Nephron progenitor cell (in vitro differentiated cells): ENCODE data around the gene PREP.

Experiments used
- DNase-seq: peaks from one replicate; pipeline ENCODE4 v3.0.0; 2021
- H3K27ac Mint-ChIP-seq: 2 replicates; pipeline ENCODE4 v1.8.0; 2021; ENCODE audit warnings: mild to moderate bottlenecking, moderate library complexity, mixed read lengths
- H3K27me3 Mint-ChIP-seq: 2 replicates; pipeline ENCODE4 v1.8.0; 2021; ENCODE audit warnings: mild to moderate bottlenecking, low read depth, mixed read lengths; ENCODE audit not compliant: poor library complexity
- H3K36me3 Mint-ChIP-seq: 2 replicates; pipeline ENCODE4 v1.8.0; 2021; ENCODE audit warnings: low read depth, mixed read lengths
- H3K4me1 Mint-ChIP-seq: 2 replicates; pipeline ENCODE4 v1.8.0; 2021; ENCODE audit warnings: mixed read lengths
- H3K4me3 Mint-ChIP-seq: 2 replicates; pipeline ENCODE4 v1.8.0; 2021; ENCODE audit warnings: mild to moderate bottlenecking, moderate library complexity, mixed read lengths
- H3K9me3 Mint-ChIP-seq: 2 replicates; pipeline ENCODE4 v1.8.0; 2021; ENCODE audit warnings: mild to moderate bottlenecking, moderate library complexity, mixed read lengths
- TF ChIP-seq, protein P1 (sequence below): fragments of 200-600 bp; sonication (generic); IDR thresholded peaks from 2 replicates; pipeline ENCODE4 v1.5.0; 2021; ENCODE audit warnings: antibody characterized with exemption

PREP gene

GRCh38 chr6:105310371-105310770 lies 92.5 kb downstream of the PREP start:
- TF ChIP-seq, protein P1, sequence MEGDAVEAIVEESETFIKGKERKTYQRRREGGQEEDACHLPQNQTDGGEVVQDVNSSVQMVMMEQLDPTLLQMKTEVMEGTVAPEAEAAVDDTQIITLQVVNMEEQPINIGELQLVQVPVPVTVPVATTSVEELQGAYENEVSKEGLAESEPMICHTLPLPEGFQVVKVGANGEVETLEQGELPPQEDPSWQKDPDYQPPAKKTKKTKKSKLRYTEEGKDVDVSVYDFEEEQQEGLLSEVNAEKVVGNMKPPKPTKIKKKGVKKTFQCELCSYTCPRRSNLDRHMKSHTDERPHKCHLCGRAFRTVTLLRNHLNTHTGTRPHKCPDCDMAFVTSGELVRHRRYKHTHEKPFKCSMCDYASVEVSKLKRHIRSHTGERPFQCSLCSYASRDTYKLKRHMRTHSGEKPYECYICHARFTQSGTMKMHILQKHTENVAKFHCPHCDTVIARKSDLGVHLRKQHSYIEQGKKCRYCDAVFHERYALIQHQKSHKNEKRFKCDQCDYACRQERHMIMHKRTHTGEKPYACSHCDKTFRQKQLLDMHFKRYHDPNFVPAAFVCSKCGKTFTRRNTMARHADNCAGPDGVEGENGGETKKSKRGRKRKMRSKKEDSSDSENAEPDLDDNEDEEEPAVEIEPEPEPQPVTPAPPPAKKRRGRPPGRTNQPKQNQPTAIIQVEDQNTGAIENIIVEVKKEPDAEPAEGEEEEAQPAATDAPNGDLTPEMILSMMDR, result no peak
- H3K4me3 Mint-ChIP-seq, result no peak overlapping the region
- no peak overlapping the region for H3K27ac Mint-ChIP-seq
- H3K36me3 Mint-ChIP-seq, result peaks cover 16% of the 10 kb centered on the region
- no peaks in the 10 kb centered on the region for H3K9me3 Mint-ChIP-seq
- H3K4me1 Mint-ChIP-seq, result no peaks in the 10 kb centered on the region
- no peaks in the 10 kb centered on the region for H3K27me3 Mint-ChIP-seq
- no peak for DNase-seq

GRCh38 chr6:105308840-105309239 lies 94.0 kb downstream of the PREP start:
- H3K27me3 Mint-ChIP-seq, result no peaks in the 10 kb centered on the region
- no peak for DNase-seq
- TF ChIP-seq, protein P1, result no peak
- H3K4me1 Mint-ChIP-seq, result no peaks in the 10 kb centered on the region
- no peak overlapping the region for H3K4me3 Mint-ChIP-seq
- H3K27ac Mint-ChIP-seq, result no peak overlapping the region
- H3K9me3 Mint-ChIP-seq, result no peaks in the 10 kb centered on the region
- H3K36me3 Mint-ChIP-seq, result peaks cover 8% of the 10 kb centered on the region

DNA sequence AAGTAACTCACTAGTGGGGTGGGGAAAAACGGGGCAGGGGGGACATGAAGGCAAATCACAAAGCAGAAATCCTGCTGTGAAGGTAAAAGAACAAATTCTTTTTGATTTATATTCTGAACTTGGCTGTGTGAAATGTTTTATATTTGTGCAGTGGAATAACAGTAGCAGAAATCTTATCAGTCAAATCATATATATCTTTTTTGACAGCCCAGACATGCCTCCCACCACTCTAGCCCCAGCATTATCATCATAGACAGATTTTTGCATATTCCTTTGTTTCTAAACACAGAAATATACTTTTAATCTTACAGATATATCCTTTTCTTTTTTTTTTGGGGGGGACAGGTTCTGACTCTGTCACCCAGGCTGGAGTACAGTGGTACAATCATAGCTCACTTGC lies 97.4 kb downstream of the PREP start:
- H3K36me3 Mint-ChIP-seq, result peaks cover 23% of the 10 kb centered on the region
- peaks cover 22% of the 10 kb centered on the region for H3K4me1 Mint-ChIP-seq
- no peaks in the 10 kb centered on the region for H3K9me3 Mint-ChIP-seq
- H3K27me3 Mint-ChIP-seq, result no peaks in the 10 kb centered on the region
- H3K27ac Mint-ChIP-seq, result no peak overlapping the region
- DNase-seq, result no peak
- no peak overlapping the region for H3K4me3 Mint-ChIP-seq
- TF ChIP-seq, protein P1, result no peak

DNA sequence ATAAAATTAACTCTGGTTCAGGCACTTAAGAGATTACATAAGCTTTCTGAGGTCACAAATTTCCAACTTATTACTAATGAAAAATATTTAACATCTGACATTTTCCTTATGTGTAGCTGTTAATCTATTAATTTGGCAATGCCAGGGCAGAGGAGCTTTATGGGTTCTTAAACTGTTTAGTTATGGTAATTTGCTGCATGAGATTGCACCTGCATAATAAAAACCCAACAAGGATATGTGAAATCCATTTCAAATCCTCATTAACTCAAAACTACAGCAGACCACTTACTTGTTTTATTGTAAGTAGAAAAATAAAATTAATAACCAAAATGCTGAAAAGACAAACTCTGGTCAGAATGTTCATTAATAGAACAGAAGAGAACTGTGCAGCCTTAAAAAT lies 98.1 kb downstream of the PREP start:
- Mint-ChIP-seq H3K27ac (peak overlapping the region; percentile 41), H3K4me3 (no peak overlapping the region), H3K27me3 (no peaks in the 10 kb centered on the region), H3K4me1 (peaks cover 22% of the 10 kb centered on the region), H3K9me3 (no peaks in the 10 kb centered on the region), H3K36me3 (peaks cover 23% of the 10 kb centered on the region)
- TF ChIP-seq, protein P1, result no peak
- DNase-seq, result no peak

- DNase-seq, result no peak
- Mint-ChIP-seq H3K4me1 (peaks cover 22% of the 10 kb centered on the region), H3K27me3 (no peaks in the 10 kb centered on the region), H3K9me3 (no peaks in the 10 kb centered on the region), H3K4me3 (no peak overlapping the region), H3K27ac (no peak overlapping the region), H3K36me3 (peaks cover 23% of the 10 kb centered on the region)
- TF ChIP-seq, protein P1, result no peak
These were observed 98.5 kb downstream of the PREP start for GRCh38 chr6:105304366-105304765.

DNA sequence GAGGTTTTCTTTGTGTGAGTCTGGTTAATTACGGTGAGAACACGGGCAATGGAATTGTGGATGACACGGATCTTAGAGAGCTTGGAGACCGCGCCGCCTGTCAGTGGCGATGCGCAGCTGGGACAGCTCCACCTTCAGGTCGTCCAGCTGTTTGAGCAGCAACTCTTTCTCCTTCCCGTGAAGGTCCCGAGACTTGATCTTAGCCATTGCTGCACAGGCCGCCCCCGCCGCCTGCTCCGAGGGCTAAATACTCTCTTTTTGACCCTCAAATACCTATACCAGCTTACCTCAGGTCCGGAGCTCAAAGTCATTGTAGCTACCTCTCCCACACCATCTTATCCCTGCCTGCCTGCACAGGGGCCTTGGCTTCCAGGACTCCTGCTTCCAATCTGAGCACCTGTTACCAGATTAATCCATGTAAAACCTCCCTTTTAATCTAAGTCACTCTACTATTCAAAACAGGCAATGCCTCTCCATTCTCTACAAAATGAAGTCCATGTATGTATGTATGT lies 100.2 kb downstream of the PREP start:
- Mint-ChIP-seq H3K4me3 (no peak overlapping the region), H3K9me3 (no peaks in the 10 kb centered on the region), H3K27me3 (no peaks in the 10 kb centered on the region), H3K4me1 (peaks cover 32% of the 10 kb centered on the region), H3K27ac (no peak overlapping the region), H3K36me3 (peaks cover 28% of the 10 kb centered on the region)
- TF ChIP-seq, protein P1, result no peak
- no peak for DNase-seq
